ENCODE measurements around the gene METTL25.
A peak's percentile ranks its signal among the peaks of the same experiment; 100 is the strongest.

Gene METTL25

DNA sequence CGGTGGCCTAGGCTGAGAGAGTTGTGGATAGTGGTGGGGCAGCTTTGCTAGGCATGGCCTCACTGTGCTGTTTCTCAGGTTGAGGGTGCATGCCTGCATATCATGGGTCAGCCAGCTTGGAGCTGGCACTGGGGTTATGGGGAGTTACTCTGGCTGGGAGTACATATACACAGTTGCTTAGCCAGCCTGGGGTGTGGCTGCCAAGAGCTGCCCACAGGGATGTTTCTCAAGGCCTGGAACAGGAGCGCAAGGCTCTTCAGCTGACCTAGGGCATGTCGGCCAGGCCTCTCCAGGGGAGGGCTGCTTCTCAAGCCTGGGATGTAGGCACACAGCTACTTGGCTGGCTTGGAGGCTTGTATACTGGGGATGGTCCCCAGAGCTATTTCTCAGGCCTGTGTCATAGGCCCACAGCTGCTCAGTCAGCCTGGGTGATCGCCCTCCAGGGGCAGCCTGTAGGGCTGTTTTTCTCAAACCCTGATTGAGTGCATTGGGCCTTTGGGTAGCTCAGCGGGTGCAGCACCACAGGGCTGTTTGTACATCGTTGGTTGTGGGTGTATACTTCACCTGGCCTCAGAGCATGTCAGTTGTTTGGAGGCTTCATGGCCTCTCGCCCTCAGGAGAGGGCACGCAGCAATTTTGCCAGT lies 114.9 kb downstream of the METTL25 start:
- no peak for DNase-seq (ENCODE audit: low read depth)

DNA sequence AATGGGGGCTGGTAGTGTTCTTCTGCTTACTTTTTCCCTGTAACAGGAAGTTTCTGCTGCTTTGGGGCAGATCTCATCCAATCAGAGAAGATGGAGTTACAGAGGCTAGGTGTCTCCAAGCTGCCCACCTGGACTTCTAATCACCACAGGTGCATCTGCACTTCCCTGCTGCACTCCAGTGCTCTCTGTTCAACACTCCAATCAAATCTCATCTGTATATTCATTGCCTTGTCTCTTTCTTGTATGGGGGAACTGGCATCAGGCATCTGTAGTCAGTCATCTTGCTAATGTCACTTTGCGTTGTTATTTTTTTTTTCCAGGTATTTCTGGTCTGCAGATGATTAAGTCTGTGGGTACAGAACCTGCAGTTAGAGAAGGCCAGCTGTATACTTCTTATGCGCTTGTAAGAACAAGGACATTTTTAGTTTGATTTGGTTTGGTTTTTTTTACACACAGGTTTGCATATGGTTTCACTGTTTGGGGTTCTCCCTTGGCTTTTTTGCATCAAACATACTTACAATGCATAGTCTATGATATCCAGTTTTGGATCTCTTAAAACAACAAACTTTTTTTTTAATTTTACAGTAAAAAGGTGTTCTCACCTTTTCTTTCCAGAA lies 116.0 kb downstream of the METTL25 start:
- DNase-seq (ENCODE audit: low read depth): no peak

DNA sequence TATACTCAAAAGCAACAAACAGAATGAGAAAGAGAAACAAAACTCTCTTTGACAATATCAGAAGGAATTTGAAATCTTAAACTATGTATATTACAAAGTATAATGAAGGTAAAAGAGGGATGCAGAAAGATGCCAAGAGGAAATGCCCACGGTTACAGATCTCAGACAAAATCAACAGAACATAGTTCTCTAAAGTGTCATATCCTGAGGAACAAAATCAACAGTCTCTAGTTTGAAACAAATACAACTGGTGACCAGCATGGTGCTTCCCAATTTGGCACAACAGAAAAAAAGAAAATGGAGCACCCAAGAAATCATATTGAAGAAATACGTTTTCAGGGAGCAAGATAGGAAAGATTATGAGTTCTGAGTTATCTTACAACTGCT lies 116.5 kb downstream of the METTL25 start:
- no peak for DNase-seq (ENCODE audit: low read depth)

DNA sequence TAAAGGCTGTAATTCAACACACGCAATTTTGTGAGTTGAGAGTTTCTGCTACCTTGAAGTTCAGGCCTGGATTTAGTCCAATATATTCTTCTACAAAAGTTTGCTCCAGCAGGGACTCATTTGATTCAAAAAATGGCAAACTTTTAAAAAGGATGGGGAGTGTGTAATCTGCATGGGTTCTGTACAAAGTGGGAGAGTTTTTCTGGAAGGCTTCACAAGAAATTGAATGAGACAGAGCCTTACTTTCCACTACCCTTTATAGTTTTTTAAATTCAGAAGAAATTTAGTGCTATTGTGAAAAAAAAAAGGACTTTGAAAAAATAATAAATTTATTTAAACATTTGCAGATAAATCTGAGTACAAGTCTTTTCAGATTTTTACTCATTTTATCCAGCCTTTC lies 116.9 kb downstream of the METTL25 start:
- no peak for DNase-seq (ENCODE audit: low read depth)

DNA sequence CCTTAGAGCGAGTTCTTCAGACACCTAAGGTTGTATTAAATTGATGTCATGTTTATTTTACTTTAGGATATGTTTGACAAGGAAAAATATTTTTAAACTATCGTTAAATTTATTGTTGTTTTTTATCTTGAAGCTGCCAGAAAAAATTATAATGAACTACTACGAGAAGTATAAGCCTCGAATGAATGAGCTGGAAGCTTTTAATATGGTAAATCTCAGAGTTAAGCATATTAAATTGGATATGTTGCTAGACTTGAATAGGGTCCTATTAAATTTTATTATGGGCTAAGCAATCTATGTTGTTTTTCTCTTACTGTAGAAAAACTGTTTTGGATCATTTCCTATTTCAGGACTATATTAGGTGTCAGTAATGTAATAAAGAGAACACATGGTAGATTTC lies 118.2 kb downstream of the METTL25 start:
- DNase-seq (ENCODE audit: low read depth): no peak

DNA sequence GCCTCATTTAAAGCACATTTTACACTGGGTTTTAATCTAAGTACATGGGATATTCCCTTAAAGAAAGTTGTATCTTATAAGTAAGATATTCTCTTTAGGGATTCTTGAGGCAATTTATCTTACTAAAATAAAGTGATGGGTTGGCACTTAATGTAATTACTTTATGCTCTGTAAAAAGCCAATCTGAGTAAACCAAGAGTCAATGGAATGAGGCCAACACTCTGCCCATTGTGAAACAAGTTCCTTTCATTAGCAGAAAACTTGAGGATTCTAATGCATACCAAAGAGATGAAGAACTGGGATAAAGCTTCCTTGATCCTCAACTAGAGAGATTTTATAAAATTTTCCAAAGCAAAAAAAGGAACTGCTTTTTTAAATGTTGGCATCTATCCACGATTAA lies 121.2 kb downstream of the METTL25 start:
- DNase-seq (ENCODE audit: low read depth): peak; percentile 36

DNA sequence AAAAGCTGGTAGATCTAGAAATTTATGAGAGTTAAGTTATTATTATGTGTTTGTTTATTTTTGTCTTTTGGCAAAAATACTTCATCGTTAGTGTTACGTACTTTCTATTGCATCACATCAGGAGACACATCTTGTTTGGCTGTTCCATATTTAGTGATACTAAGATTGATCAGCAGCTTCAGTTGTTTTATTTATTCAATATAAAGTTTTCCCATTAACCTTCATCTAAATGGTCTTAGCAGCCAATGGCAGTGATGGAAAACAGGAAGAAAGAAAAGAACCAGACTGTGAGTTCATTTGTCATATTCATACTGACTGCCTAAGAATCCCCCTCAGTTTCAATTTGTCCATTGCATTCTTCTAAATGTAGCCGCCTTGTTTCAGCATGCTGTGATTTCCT lies 122.3 kb downstream of the METTL25 start:
- no peak for DNase-seq (ENCODE audit: low read depth)

DNA sequence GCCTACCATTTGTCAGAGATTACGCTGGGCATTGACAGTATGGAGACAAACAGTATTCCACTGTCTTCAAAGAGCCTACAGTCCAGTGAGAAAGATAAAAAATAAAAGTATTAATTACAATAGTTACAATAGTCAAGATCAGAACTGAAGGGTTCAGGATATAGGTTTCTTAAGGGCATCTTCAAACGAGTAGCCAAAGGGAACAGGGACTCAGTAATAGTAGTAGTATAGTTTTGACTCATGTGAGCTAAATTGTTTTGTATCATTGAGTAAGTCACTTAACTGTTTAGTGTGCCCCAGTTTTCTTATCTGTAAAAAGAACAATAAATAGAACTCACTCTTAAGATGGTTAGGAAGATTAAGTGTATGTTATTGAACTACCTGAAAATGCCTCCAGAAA lies 123.6 kb downstream of the METTL25 start:
- DNase-seq (ENCODE audit: low read depth): no peak

DNA sequence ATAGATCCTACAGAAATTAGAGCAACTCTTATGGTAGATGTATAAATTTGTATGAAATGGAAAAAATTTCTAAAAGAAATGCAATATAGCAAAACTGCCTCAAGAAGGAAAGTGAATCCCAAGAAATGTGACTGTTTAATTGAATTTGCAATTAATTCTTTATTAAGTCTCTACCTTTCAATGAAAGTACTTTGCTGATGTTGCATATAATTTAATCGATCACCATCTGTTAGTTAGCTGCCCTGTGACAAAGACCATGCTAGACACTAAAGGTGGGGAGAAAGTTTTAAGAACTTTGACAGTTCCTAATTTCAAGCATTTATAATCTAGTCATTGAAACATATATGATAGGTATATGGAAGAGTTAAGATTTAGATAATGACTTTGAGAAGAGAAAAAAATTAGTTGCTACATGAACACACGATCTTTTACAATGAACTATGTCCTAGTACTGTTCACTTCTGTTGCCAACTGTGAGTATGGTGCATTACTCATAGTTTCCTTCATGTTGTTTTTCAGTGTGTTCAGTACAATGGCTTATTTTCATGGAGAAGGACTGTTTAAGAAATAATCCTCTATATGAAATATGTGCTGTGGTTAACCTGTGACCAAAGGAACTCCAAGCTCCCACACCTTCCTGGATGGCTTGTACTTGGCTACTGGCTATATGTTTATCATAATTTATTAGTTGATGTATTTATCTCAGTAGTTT lies 128.4 kb downstream of the METTL25 start:
- no peak for DNase-seq (ENCODE audit: low read depth)

DNA sequence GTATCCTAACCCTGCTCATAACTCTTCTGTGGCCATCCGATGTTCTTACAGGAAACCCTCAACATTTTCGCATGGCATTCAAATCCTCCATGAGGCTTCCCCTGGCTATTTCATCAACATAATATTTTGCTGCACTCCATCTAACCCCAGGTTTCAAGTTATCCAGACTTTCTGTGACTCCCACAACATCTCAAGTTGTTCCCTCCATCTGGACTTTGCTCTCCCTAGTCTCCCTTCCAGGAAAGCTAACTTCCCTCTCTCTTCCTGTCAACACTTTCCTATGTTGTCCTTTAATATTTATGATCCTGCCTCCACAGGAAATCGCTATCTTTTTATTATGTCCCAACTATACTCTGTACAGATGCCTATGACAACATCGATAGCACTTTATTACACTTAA lies 146.1 kb downstream of the METTL25 start:
- no peak for DNase-seq (ENCODE audit: low read depth)

DNA sequence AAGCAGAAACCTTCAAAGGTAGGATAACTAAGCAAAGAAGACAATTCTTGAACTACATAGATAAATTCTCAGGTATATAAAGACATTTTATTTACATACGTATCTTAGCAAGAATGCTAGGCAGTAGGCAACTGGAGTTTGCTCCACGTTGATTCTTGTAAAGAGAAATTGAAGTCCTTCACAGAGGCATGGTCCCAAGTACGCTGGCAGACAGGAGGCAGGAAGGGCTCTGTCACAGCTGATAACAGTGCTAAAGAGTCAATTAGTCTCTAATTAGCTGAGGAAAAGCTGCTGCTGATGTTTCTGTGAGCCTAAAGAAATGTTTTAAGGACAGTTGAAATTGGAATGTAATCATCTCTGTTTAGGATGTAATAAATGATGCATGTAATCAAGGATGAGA lies 146.8 kb downstream of the METTL25 start:
- no peak for DNase-seq (ENCODE audit: low read depth)

DNA sequence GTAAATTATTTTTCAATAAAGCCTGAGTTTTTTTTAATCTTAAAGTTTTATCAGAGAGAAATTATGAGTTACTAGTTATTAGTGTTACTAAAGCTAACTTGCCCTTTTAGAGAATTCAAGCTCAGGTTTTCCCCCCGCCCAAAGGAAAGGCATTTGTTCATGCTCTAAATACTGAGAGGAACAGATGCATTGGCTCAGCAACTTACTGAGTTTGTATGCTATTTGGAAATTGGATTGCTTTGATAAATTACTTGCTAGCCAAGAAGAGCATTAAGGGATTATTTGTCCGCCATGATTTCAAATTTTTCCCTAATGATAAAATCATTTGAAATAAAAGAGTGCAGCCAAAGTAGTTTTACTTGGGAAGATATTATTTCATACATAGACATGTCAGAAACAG lies 149.4 kb downstream of the METTL25 start:
- DNase-seq (ENCODE audit: low read depth): no peak

DNA sequence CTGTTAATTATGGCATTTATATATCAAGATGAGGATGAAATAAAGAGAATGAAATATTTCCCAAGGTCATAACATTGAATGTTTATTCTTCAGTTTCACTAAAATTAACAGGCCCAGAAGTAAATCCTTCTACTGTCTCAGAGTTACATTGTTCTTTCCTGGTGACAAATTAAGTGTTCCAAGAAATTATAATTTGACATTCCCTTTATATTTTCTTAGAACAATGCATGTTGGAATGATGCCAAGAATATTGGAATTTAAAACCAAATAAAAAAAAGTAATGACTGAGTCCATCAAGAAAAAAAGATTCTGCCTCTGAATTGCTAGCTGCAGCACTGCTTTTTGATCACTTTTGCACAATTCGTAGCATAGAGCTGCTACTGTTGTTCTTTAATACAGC lies 152.1 kb downstream of the METTL25 start:
- DNase-seq (ENCODE audit: low read depth): no peak

DNA sequence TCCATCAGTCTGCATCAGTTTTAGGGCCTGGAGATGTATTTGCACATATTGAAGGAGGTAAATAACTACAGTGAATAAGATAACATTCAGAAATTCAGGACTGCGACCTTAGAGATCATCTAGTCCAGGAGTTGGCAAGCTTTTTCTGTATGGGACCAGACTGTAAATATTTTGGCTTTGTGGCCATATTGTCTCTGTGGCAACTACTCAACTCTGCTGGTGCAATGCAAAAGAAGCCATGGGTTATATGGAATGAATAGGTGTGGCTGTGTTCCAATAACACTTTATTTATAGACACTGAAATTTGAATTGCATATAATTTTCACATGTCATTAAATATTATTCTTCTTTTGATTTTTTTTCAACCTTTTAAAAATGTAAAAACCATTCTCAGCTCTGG lies 156.6 kb downstream of the METTL25 start:
- no peak for DNase-seq (ENCODE audit: low read depth)

DNA sequence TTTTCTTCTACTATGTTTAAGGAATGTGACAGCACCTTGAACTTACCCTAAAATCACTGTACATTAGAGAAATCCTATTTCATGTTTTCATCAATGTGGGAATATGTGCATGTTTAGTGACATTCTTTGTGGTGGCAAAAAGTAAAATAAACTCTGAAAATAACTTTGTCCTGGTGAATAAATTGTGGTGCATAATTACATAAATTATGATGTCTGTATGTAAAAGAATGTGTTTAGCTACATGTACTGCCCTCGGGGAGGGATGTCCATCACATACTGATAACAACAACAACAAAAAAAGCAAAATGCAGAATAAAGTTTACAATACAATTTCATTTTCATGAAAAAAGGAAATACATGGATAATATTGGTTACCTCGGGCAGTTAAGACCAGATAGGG lies 157.3 kb downstream of the METTL25 start:
- DNase-seq (ENCODE audit: low read depth): no peak

DNA sequence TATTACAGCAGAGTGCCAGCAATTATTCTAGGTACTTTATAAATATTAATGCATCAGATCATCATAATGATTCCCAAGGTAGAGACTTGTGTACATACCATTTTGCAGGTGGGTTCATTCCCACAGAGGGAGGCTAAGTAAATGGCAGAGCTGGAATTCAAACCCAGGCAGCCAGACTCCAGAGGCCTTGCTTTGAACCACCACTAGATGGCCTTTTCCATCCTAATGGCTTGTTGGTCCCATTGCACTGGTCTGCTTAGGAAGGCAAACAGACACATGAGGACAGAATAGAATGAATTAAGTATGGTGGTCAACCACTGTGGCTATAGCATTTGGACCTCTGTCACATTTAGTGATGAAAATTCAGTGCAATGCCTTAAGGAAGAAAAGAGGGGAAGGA lies 158.7 kb downstream of the METTL25 start:
- no peak for DNase-seq (ENCODE audit: low read depth)

DNA sequence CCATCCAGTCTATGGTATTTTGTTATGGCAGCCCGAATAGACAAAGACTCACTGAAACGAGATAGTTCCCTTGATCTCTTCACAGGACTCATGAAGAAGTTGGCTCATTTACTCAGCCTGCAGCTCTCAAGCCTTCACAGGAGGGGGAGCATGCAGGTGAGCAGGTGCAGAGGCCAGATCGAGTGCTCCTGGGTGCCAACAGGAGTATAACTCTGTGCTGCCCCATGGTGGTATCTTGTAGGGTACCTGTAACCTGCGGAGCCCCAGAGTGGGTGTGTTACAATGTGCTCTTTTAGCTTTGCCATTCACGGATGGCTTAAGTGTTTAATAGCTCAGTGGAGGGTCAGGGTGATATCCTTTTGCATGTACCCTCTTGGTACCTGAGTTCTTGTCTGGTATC lies 159.5 kb downstream of the METTL25 start:
- DNase-seq (ENCODE audit: low read depth): no peak

DNA sequence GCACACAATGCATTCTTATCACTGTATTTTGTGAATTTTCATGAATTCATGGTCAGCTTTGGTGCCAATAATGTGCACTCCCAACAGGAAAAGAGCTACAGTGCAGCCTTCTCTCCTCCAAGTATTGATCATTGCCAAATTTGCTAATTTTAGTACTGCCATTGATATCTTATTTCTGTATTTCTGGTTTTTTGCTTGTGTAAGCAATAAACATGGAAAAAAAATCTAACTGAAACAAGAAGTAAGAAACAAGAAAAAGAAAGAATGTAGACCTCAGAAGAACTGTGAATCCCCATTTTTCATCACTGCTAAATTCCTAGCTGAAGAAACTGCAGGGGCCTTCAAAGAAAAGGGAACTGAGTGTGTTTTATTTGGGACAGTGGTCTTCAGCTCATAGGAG lies 161.2 kb downstream of the METTL25 start:
- no peak for DNase-seq (ENCODE audit: low read depth)

DNA sequence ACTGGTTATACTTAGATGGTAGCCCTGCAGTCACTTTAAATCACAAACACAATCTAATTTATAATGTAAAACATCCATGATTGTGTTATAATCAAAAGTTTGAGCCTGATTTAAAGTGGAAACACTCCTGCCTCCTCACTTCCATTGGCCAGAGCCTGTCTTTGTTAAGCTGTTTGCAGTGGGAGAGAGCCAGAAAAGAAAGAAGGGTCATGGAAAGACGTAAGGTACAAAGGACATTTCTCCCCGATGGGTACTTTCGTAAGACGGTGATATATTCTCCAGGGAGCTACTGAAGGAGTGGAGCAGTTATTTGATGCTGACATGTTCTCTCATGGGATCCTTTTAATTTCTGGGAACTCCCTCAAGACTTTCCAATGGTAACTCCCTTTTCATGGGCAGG lies 164.0 kb downstream of the METTL25 start:
- no peak for DNase-seq (ENCODE audit: low read depth)

DNA sequence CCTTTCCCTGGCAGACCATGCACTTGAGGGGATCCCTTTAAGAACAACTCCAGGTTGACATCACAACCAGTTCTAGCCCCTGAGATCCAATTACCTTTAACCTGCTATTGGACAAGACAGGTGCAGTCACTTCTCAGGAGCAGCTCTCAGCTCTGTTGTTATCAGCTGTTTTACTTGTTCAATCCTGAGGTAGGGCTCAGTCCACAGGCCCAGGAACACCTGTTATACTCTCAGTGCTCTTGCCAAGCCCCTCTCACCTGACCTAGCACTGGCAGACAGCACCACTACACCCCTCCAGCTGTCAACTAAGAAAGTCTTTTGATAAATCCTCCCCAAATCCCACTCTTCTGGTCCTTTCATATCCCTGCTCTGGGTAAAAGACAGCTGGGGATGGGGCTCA lies 164.4 kb downstream of the METTL25 start:
- DNase-seq (ENCODE audit: low read depth): no peak

DNA sequence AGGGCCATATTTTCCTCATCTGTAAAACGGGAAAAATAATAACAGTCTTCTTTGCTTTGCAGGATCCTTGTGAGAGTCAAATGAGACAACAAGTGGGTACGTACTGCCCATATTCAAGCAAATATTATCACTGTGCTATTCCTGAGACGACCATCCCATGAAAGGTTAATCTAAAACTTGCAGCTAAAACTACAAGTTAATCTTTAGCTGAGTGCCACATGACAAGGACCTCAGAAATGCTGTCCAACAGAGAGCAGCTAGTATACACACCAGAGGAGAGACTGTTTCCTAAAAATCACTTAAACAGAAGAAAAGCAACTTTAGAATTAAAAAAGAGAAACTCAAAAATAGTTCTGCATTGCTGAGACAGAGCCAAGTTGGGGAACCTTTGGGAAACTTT lies 165.7 kb downstream of the METTL25 start:
- no peak for DNase-seq (ENCODE audit: low read depth)

DNA sequence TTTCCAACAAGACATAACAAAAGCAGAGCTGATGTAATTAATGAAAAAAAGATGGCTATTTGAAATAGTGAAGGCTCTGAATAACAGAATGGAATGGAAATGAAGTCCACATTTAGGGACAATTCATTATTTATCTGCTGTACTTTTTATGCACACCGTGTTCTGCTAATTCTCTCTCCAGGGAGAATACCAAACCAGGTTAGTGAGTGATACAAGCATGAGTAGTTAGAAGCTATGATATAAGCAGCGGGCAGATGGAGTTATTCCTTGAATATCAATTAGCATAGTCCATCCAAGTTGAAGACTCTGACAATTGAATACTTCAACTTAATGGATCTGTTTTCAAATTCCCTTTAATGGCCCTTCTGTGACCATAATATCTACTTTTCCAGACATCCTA lies 166.3 kb downstream of the METTL25 start:
- no peak for DNase-seq (ENCODE audit: low read depth)

DNA sequence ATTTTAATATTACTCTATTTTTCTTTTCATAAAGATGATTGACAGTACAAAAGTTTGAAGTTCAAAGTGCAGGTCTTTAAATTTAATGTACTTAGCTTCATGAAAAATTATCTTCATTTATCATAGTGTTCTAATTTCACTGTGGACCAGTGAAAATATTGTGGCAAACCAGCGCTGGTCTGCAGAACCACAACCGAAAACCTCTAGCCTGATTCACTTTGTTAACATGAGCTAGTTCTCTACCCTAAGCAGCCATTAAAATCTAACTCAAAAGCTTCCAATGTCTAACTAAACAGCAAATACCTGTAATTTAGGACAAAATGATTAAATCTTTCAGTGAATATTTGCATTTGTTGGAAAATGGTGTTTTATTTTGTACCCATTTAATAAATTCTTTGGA lies 167.3 kb downstream of the METTL25 start:
- DNase-seq (ENCODE audit: low read depth): no peak
